ENCODE data around the gene PKMYT1.

The PKMYT1 gene

GRCh38 chr16:3026003-3026378, 45.7 kb upstream of the PKMYT1 start:
- DNase-seq (ENCODE audit: low read depth): no peak
- no peak overlapping the region for H3K4me3 ChIP-seq (ENCODE audit: low read depth, low read length)
- TF ChIP-seq, protein P1, sequence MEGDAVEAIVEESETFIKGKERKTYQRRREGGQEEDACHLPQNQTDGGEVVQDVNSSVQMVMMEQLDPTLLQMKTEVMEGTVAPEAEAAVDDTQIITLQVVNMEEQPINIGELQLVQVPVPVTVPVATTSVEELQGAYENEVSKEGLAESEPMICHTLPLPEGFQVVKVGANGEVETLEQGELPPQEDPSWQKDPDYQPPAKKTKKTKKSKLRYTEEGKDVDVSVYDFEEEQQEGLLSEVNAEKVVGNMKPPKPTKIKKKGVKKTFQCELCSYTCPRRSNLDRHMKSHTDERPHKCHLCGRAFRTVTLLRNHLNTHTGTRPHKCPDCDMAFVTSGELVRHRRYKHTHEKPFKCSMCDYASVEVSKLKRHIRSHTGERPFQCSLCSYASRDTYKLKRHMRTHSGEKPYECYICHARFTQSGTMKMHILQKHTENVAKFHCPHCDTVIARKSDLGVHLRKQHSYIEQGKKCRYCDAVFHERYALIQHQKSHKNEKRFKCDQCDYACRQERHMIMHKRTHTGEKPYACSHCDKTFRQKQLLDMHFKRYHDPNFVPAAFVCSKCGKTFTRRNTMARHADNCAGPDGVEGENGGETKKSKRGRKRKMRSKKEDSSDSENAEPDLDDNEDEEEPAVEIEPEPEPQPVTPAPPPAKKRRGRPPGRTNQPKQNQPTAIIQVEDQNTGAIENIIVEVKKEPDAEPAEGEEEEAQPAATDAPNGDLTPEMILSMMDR (conservative IDR thresholded peaks at IDR 0.05; ENCODE audit: low read depth, low read length): no peak

DNA sequence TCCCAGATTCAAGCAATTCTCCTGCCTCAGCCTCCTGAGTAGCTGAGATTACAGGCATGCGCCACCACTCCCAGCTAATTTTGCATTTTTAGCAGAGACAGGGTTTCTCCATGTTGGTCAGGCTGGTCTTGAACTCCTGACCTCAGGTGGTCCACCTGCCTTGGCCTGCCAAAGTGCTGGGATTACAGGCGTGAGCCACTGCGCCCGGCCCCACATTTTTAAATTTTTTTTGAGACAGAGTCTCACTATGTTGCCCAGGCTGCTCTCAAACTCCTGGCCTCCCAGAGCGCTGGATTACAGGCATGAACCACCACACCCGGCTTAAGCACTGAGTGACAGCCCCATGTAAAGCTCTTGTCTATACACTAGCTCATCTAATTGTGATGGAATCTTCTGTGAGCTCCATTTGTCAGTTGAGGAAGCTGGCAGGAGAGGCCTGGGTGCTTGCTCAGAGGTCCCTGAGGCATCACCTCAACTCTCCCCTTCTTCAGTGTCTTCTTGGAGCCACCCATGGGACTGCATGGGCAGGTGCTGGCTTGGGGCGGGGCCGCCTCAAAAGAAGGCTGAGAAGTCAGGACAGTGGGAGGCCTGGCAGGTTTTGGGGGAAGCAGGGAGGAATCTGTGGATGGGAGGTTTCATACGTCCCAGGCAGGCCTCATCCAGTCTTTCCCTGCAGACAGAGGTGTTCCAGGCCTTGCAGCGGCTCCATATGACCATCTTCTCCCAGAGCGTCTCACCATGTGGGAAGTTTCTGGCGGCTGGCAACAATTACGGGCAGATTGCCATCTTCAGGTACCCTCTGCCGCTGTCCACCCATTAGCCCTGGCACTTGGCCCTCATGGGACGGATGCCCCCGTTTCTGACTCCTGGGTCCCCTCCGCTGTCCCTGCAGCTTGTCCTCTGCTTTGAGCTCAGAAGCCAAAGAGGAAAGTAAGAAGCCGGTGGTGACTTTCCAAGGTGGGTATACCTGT, 45.1 kb upstream of the PKMYT1 start:
- no peak for DNase-seq (ENCODE audit: low read depth)
- TF ChIP-seq, protein P1 (conservative IDR thresholded peaks at IDR 0.05; ENCODE audit: low read depth, low read length): no peak

DNA sequence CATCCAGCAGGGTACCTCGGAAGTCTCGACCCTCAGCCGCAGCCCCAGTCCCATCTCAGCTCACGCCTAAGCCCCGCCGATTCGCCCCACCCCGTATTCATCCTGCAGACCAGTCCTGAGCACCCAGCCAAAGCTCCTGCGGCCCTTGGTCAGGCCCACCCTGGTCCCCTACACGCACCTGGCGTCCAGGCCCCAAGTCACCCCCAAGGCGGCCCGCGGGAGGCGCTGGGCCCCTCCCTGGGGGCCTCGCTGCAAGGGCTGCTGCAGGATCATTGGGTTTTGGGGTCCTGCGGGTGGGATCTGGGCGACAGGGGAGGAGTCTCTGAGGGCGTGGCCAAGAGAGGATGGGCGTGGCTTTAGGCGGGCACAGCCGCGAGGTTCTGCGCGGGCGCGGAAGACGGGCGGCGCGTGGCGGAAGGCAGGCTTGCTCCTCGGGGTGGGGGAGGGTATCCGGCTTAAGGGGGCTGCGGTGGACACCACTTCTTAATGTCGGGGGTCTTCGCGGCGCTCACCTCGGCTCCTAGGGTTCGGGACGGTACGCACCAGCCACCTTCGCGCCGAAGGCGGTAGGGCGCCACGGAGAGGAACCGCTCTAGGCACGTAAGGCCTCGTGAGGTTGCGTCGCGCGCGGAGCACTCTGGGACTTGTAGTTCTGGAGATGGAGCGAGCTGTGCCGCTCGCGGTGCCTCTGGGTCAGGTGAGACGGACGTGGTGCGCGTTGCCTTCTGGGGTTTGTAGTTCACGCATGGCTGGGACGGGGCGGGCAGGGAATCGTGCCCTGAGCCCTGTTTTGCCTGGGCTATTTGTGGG, 43.6 kb upstream of the PKMYT1 start, which contains the start of the genes HCFC1R1 and THOC6:
HCFC1R1 (minus strand) TSS at position 274 of the 810 bp plus-strand sequence; CDS start at position 273, 1 bp downstream.
THOC6 (plus strand) TSS at position 367 of the 810 bp plus-strand sequence; CDS start at position 659, 292 bp downstream.
- H3K4me3 ChIP-seq (ENCODE audit: low read depth, low read length): peak within 1 kb of the TSS; percentile 87
- peak; percentile 99 for DNase-seq (ENCODE audit: low read depth)
- TF ChIP-seq, protein P1 (conservative IDR thresholded peaks at IDR 0.05; ENCODE audit: low read depth, low read length): no peak

More for the DNA sequence above, 45.1 kb upstream of the PKMYT1 start:
- H3K4me3 ChIP-seq (ENCODE audit: low read depth, low read length): no peak overlapping the region

- peak overlapping the region; percentile 87 for H3K4me3 ChIP-seq (ENCODE audit: low read depth, low read length)
- TF ChIP-seq, protein P1 (conservative IDR thresholded peaks at IDR 0.05; ENCODE audit: low read depth, low read length): no peak
- DNase-seq (ENCODE audit: low read depth): peak; percentile 64
Measured at GRCh38 chr16:3023415-3023668, 43.1 kb upstream of the PKMYT1 start.

DNA sequence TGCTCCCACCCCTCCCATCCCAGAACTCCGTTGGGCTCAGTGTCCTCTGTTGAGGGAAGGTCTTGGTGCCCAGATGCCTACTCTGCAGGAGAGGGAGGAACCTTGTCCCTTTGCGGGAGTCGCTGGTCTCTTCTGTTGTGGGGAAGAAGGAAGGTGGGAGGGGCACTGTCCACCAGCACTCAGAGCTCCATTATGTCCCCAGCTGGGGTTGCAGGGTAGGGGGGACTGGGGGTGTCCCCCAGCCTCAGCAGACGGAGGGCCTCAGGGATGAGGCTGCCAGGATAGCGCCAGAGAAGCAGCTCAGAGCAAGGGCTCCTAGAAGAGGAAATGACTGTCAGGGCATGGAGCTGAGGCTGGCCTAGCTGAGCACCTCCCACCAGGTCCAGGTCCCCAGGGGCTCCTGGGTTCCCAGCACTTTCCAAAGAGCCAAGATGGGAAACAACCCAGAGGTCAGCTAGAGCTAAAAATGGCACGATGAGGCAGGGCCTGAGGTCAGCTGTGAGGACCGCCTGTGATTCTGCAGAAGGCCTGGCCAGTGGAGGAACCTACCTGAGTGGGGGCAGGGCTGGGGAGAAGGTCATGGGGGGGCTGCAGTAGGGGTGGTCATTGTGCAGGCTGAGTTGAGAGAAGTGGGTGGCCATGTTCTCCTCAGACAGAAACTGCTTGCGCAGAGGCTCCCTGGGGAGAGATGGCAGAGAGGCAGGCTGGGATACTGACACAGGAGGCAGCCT, 42.6 kb upstream of the PKMYT1 start:
- peak overlapping the region; percentile 87 for H3K4me3 ChIP-seq (ENCODE audit: low read depth, low read length)
- TF ChIP-seq, protein P1 (conservative IDR thresholded peaks at IDR 0.05; ENCODE audit: low read depth, low read length): no peak
- DNase-seq (ENCODE audit: low read depth): peak; percentile 54

- TF ChIP-seq, protein P1 (conservative IDR thresholded peaks at IDR 0.05; ENCODE audit: low read depth, low read length): no peak
- DNase-seq (ENCODE audit: low read depth): peak; percentile 97
- H3K4me3 ChIP-seq (ENCODE audit: low read depth, low read length): peak overlapping the region; percentile 87
Measured at GRCh38 chr16:3022208-3022683, 42.0 kb upstream of the PKMYT1 start.
